Stimulated activated CD8-positive, alpha-beta memory T cell treated with anti-CD3 and anti-CD28 coated beads, Interleukin-4, amount 100 ng/mL, for 48 hours (primary cell): ENCODE data around the gene SCYGR8.
"Not testable (repeated sequence)": the region's sequence is repeated elsewhere in the genome, so short reads cannot be mapped to it uniquely, and the experiment has no call there.

Experiments
- DNase-seq: peaks from one replicate; pipeline ENCODE4 v3.0.0-alpha.2; 2020

SCYGR8 gene

DNA sequence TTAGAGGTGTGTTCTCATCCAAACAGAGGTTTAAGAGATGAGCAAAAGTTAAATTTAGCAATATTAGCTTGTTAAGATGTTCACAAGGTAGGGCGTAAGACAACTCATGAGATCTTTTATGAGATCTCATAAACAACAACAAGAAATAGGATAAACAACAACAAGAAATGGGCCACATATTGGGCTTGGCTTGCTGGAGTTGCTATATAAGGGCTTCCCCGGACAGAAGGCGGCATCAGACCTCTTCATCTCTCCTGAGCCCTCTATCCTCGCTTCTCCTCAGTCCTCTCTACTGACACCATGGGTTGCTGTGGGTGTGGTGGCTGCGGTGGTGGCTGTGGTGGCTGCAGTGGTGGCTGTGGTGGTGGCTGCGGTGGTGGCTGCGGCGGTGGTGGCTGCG is at the start of gene SCYGR8:
SCYGR8 (plus strand) TSS at position 301 of the 400 bp plus-strand sequence; CDS start at position 301, 0 bp downstream.
- DNase-seq: no peak

DNA sequence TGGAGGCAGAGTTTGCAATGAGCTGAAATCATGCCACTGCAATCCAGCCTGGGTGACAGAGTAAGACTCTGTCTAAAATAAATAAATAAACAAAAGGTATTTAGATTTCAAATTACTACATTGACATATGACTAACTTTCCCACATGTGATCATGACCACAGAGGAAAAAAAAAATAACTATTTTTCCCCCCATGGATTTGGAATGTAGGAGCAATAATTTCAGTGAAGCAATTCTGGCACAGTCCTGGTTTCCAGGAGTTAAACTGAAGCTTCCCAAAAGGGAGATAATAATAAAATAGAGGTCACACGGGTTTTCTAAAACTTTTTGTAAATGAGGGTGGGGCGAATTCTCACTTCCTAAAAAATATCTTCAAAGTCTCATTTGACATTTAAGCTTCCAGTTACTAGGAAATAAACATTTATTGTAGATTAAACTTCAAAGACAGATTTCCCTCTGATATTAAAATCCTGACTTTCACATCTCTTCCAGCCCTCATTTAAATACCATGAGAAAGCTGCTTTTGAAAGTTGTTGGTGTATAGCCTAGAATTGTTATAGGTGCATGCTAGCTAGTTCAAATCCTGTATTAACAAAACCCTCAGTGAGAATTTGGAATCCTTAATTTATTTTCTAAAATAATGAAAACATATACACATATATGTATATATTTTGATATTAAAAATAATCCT is 48.6 kb upstream of the SCYGR8 start:
- no peak for DNase-seq

GRCh38 chr2:227701556-227701955 is 44.1 kb upstream of the SCYGR8 start:
- DNase-seq: no peak

GRCh38 chr2:227703280-227703732 is 42.4 kb upstream of the SCYGR8 start:
- no peak for DNase-seq

DNA sequence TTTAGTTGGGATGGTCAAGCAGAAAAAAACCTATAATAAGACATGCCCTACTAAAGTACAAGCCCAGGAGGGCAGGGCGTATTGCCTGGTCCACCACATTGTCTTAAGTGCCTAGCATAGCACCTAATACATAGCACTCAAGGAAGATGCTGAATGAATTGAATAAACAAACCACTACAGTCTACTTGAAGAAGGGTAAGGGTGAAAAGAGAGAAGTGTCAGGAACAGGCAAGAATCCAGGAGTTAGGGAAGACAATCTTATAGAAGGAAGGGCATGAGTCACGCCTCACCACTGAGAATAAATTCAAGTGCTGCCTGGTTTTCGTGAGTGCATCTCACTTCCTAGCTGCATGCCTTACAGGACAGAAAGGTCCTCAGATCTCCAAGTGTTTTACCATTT is 41.7 kb upstream of the SCYGR8 start:
- no peak for DNase-seq

DNA sequence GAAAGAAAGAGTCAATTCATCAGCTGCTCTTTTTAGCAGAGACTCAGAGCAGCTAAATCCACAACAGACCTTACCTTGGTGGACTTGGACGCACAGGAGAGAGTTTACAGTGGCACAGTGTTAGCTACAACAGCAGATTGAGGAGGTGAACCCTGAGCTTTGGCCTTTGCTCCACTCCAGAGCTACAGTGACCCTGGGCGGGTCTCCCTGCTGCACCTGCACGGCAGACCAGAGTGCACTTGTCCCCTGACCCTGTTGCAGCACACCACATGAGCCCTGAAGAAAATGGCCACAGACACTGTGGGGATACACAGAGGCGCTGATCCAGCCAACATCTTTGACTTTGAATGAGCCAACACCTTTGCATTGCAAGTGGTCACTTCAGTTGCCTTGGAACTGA is 38.8 kb upstream of the SCYGR8 start:
- no peak for DNase-seq

- DNase-seq: no peak
Measured at GRCh38 chr2:227707390-227707789, 38.3 kb upstream of the SCYGR8 start.

DNA sequence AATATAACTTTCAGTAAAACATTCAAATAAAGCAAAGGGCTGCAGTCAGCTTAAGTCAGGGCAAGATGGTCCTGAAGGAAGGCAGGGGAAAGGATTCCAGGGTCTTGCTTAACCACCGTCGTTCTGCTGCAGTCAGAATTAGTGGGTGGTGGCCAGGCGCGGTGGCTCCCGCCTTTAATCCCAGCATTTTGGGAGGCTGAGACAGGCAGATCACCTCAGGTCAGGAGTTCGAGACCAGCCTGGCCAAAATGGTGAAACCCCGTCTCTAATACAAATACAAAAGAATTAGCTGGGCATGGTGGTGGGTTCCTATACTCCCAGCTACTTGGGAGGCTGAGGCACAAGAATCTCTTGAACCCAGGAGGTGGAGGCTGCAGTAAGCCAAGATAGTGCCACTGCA is 34.7 kb upstream of the SCYGR8 start:
- DNase-seq: no peak

- no peak for DNase-seq
Measured at GRCh38 chr2:227713291-227713690, 32.4 kb upstream of the SCYGR8 start.

GRCh38 chr2:227716501-227716900 is 29.2 kb upstream of the SCYGR8 start:
- DNase-seq: no peak

DNA sequence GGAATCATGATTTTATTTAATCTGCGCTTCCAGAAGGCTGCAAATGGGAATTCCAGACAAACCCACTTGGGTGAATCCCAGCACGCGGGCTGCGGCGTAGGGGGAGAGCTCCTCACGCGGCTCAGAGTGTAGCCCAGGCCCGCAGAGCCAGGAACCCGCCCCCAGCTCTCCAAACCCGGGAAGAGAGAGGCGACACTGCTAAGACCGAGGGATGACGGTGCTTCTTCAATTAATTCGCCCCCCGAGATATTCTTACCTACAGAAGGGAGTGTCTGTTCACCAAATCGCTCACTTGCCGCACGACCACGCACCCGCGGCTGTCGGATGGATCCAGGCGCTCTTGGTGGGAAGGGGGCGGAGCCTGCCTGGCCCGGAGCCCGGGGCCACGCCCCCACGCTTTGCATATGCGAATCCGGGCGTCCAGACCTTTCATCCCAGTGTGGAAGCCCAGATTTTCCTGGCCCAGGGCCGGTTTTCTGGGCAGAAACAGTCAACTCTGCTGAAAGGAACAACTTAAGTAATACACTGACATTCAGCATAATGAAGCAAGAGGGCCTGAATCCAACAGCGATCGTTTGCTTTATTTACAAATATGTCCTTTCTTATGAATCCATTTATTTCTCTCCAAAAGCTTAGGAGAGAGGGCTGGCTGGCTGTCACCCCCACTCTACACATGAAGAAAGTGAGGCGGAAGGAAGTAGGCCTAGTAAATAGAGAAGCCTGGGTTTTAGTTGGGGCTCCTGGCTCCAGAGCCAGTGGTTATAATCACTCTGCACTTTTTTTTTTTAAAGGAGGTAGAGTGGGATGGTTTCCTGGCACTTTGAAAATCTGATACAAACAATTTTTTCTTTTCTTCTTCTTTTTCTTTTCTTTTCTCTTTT is 27.8 kb upstream of the SCYGR8 start, which contains the start of gene SLC19A3:
SLC19A3 (minus strand) TSS at position 342 of the 881 bp plus-strand sequence. CDS start 15,710 bp downstream, outside the sequence.
- peak; percentile 32 for DNase-seq

- no peak for DNase-seq
Measured at GRCh38 chr2:227719641-227720040, 26.1 kb upstream of the SCYGR8 start.

DNA sequence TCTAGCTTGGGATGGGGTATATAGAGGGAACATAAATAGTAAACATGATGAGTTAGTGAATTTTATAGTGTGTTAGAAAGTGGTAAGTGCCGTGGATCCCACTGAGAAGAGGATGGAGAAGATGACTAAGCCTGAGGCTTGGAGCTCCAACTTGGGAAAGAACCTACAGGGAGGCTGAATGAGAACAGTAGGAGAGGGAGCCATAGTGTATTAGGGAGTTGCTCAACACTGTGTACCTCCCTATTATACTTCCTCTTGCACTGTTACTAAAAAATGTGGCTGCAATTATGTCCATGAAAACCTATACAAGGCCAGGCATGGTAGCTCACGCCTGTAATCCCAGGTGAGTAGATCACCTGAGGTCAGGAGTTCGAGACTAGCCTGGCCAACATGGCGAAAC is 25.0 kb upstream of the SCYGR8 start:
- DNase-seq: no peak

- DNase-seq: not testable (repeated sequence)
Measured at GRCh38 chr2:227722821-227723220, 22.9 kb upstream of the SCYGR8 start.

DNA sequence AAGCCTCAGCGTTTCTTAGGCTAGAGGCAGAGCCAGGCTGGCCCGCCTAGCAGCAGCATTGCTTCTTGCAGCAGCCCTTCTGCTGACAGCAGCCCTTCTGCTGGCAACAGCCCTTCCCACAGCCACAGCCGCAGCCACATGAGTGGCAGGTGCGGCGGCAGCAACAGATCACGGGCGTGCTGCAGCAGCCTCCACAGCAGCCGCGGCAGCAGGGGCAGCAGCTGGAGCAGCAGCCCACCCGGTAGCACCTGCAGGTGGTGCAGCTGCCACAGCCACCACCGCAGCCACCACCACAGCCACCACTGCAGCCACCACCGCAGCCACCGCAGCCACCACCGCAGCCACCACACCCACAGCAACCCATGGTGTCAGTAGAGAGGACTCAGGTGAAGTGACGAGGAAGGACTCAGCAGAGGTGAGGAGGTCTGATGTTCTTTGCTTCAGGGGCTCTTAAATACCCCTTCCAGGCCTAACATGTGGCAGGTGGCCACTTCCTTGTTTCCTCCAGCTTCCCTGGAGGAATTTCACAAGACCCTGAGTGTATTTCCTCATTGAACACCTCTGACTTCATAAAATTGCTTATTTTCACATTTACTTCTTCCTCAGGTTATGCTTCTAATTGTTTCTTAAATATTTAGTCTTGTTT is 21.2 kb upstream of the SCYGR8 start, which contains the start of gene SCYGR6:
SCYGR6 (minus strand) TSS at position 364 of the 646 bp plus-strand sequence; CDS start at position 364, 0 bp downstream.
- DNase-seq: no peak

DNA sequence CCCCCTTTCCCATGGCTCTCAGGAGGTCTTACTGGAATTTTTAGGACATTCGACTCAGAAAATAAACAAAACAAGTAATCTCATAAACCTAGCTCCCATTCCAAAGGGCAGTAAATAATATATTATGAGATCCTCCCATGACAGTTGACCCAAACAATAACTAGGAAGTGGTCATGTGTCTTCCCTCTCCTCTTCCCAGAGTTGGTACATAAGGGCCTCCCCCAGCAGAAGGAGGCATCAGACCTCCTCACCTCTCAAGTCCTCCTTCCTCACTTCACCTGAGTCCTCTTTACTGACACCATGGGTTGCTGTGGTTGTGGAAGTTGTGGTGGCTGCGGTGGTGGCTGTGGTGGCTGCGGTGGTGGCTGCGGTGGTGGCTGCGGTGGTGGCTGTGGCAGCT is 17.7 kb upstream of the SCYGR8 start, which contains the start of gene SCYGR7:
SCYGR7 (plus strand) TSS at position 301 of the 400 bp plus-strand sequence; CDS start at position 301, 0 bp downstream.
- DNase-seq: no peak

- DNase-seq: no peak
Measured at GRCh38 chr2:227739351-227739750, 6.3 kb upstream of the SCYGR8 start.

DNA sequence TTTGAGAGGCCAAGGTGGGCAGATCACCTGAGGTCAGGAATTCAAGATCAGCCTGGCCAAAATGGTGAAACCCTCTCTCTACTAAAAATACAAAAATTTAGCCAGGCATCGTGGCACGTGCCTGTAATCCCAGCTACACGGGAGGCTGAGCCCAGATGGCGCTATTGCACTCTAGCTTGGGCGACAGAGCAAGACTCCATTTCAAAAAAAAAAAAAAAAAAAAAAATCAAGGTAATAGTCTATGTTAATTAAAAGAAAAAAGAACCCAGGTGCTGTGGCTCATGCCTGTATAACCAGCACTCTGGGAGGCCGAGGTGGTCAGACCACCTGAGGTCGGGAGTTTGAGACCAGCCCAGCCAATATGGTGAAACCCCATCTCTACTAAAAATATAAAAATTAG is 5.0 kb upstream of the SCYGR8 start:
- peak; percentile 29 for DNase-seq

- no peak for DNase-seq
Measured at GRCh38 chr2:227748079-227748478, 2.4 kb downstream of the SCYGR8 start.

DNA sequence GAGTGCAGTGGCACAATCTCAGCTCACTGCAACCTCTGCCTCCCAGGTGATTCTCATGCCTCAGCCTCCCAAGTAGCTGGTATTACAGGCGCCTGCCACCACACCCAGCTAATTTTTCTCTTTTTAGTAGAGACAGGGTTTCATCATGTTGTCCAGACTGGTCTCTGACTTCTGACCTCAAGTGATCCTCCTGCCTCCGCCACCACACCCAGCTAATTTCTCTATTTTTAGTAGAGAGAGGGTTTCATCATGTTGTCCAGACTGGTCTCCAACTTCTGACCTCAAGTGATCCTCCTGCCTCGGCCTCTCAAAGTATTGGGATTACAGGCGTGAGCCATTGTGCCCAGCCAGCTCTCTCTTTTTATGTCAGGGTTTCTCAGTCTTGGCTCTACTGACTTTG is 10.6 kb downstream of the SCYGR8 start:
- DNase-seq: not testable (repeated sequence)

DNA sequence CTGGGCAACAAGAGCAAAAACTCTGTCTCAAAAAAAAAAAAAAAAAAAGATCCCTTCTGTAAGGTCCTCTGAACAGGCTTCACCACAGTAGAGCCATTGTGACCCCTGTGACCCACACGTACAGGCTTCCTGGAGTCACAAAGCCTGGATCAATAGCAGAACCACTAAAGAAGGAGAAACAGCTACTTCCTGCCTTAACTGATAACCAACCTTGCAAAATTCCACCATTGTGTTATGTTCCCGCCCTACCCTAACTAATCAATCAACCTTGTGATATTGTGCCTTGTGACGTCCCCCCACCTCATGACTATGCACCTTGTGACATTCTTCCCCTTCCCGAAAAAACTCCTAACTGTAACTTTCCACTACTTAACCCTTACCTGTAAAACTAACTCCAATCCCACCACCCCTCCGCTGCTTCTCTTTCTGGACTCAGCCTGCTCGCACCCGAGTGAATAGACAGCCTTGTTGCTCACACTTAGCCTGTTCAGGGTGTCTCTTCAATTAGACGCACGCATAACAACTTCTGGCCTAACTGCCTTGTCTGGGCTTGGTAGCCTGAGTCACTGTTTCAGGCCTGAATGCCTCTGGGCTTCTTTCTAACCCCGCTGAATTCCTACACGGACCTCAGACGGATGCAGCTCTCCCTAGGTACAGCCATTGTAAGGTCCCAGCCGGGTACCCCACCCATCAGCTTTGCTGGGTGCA is 13.9 kb downstream of the SCYGR8 start:
- DNase-seq: no peak

DNA sequence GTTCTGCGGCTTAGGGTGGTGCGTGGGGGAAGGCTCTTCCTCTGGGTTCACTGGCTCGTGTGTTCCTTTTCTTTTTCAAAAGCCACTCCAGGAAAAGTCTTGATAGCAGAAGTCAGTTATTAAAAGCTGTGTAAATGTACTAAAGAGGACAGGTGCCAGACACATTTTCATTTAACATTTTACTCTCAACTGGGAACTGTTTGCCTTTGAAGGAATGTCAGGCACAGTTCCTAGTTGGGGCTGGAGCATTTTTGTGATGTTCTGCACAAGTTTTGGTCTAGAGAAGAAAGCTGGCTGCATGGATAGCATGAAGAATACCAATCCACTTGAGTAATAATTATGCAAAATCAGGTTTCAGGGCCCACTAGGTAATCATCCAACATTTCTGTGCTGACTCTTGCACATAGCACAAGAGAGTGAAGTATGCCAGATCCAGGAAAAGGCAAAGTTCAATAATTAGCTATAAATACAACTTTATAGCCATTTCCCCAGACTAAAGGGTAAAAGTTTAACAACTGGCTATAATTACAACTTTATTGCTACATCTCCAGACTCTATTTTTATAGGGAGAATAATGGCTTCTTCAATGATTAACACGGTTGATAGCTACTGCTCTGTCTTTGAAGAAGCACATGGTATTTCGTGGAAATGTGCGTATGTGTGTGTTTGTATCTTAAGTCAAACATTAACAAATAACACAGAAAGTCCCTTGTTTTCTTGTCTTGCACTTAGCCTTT is 16.2 kb downstream of the SCYGR8 start:
- DNase-seq: no peak
